Upper lobe of left lung (tissue), 6 donors: Measurements from ENCODE around the gene MSH3. TPM values are rescaled to one million over a fixed set of nuclear protein-coding genes. Genes with fewer than 3 reads are reported as not detected.

Source experiments
- ATAC-seq, 2 donors: fragments of 200-7000 bp; cut with Tn5 transposase; one replicate each; pipeline ENCODE4 v1.9.1; 2022; ENCODE audit warnings: mild to moderate bottlenecking in 2 of 2, moderate library complexity in 2 of 2; ENCODE audit not compliant: low FRiP score in 2 of 2
- DNase-seq, 2 donors: peaks; one replicate each; pipeline ENCODE4 v3.0.0-alpha.2; 2019 to 2020
- H3K27ac ChIP-seq, 4 donors: fragments of 200-600 bp; sonication (generic); one replicate each; pipeline ENCODE4 v1.5.1; 2016 to 2019
- H3K27me3 ChIP-seq, 4 donors: fragments of 200-600 bp; sonication (generic); one replicate each; pipeline ENCODE4 v1.5.1; 2017 to 2019
- H3K36me3 ChIP-seq, 4 donors: fragments of 200-600 bp; sonication (generic); one replicate each; pipeline ENCODE4 v1.5.1; 2016 to 2019
- H3K4me1 ChIP-seq, 4 donors: fragments of 200-600 bp; sonication (generic); one replicate each; pipeline ENCODE4 v1.5.1; 2018 to 2019
- H3K4me3 ChIP-seq, 4 donors: fragments of 200-600 bp; sonication (generic); one replicate each; pipeline ENCODE4 v1.5.1; 2017 to 2019; ENCODE audit warnings: mild to moderate bottlenecking in 2 of 4, moderate library complexity in 1 of 4
- H3K9me3 ChIP-seq, 4 donors: fragments of 200-600 bp; sonication (generic); one replicate each; pipeline ENCODE4 v1.5.1; 2018 to 2019
- EP300 ChIP-seq, 4 donors: sonication (generic); formaldehyde crosslinking; IDR thresholded peaks; one replicate each; pipeline ENCODE4 v1.5.1; 2017; ENCODE audit warnings: antibody characterized with exemption in 4 of 4, control low read depth in 2 of 4
- POLR2A ChIP-seq, 4 donors: fragments of 450-650 bp; IDR thresholded peaks; one replicate each; pipeline ENCODE4 v1.5.1; 2016 to 2017; ENCODE audit warnings: antibody characterized with exemption in 4 of 4, mild to moderate bottlenecking in 2 of 4
- POLR2AphosphoS5 ChIP-seq, 2 donors: sonication (generic); formaldehyde crosslinking; IDR thresholded peaks; one replicate each; pipeline ENCODE4 v1.5.1; 2017; ENCODE audit warnings: antibody characterized with exemption in 2 of 2
- WGBS, 2 donors: methylation state at CpG; one replicate each; pipeline ENCODE4 v1.1.5; 2017 to 2018; 5-methylcytosine and 5-hydroxymethylcytosine counted together
- total RNA-seq, 6 donors: library from RNA; depleted of rRNA in 4 of 6; stranded (reverse); fragments of >200 nt in 4 of 6; gene quantifications; one replicate each; pipeline versions ENCODE4 v1.1.0 to v1.2.1, GENCODE V29; 2016 to 2021
- TF ChIP-seq, protein P1 (sequence below), 6 experiments: fragments of 450-650 bp in 4 of 6; fragments of 200-600 bp in 2 of 6; sonication (generic) in 2 of 6; IDR thresholded peaks; one replicate each; pipeline ENCODE4 v1.5.1; 2016 to 2019; ENCODE audit warnings: antibody characterized with exemption in 6 of 6
- donor health status: DM: no; HTN: no; CAD: no; lungs with moderate emphysema.
- donor health status: DM: no; HTN: yes; CAD: no; lungs with severe emphysema.

MSH3 gene
- total RNA-seq, 6 donors from 2014 or later = 9.0 to 17.3 (median 12.5) TPM

DNA sequence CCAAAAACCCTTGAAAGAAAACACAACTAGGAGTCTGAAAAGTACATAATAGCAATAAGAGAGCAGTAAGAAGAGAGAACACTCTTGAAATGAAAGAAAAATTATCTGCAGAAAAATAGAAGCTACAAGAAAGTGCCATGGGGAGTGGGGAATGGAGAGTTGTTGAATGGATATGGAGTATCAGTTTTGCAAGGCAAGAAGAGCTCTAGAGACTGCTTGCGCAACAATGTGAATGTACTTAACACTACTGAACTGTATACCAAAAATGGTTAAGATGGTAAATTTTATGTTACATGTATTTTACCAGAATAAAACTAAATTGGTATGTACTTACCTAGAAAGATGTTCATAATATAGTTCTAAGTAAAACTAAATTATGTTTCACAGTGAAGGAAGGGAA lies 251.0 kb downstream of the MSH3 start:
- Histone ChIP-seq H3K36me3 (no peaks in the 10 kb centered on the region), H3K4me3 (no peak overlapping the region), H3K4me1 (peaks cover 0 to 4% (median 0%) of the 10 kb centered on the region in 4 donors), H3K27me3 (no peaks in the 10 kb centered on the region), H3K9me3 (peaks cover 0 to 16% (median 8%) of the 10 kb centered on the region in 4 donors), H3K27ac (no peak overlapping the region)
- ATAC-seq = no peak
- no peak for DNase-seq
- TF ChIP-seq, protein P1, sequence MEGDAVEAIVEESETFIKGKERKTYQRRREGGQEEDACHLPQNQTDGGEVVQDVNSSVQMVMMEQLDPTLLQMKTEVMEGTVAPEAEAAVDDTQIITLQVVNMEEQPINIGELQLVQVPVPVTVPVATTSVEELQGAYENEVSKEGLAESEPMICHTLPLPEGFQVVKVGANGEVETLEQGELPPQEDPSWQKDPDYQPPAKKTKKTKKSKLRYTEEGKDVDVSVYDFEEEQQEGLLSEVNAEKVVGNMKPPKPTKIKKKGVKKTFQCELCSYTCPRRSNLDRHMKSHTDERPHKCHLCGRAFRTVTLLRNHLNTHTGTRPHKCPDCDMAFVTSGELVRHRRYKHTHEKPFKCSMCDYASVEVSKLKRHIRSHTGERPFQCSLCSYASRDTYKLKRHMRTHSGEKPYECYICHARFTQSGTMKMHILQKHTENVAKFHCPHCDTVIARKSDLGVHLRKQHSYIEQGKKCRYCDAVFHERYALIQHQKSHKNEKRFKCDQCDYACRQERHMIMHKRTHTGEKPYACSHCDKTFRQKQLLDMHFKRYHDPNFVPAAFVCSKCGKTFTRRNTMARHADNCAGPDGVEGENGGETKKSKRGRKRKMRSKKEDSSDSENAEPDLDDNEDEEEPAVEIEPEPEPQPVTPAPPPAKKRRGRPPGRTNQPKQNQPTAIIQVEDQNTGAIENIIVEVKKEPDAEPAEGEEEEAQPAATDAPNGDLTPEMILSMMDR (IDR thresholded peaks at IDR 0.05) = no peak
- TF ChIP-seq EP300 (IDR thresholded peaks at IDR 0.05) (no peak), POLR2A (IDR thresholded peaks at IDR 0.05) (no peak), POLR2AphosphoS5 (IDR thresholded peaks at IDR 0.05) (no peak)
- 63 to 75% methylated on average over 1 of the region's 1 CpG for WGBS, 2 donors

DNA sequence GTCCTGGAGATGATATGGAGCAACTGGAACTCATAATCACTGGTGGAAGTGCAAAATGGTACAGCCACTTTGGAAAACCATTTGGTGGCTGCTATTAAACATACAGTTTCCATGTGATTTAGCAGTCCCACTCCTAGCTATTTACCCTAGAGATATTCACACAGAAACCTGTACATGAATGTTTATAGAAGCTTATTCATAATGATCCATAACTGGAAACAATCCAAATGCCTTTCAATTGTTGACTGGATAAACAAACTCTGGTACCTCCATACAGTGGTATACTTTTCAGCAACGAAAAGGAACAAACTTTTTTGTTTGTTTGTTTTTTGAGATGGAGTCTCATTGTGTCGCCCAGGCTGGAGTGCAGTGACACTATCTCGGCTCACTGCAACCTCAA lies 258.0 kb downstream of the MSH3 start:
- 75 to 86% methylated on average over 3 of the region's 3 CpGs for WGBS, 2 donors
- no peak overlapping the region for H3K4me3 ChIP-seq
- no peaks in the 10 kb centered on the region for H3K36me3 ChIP-seq
- H3K4me1 ChIP-seq = no peaks in the 10 kb centered on the region
- ATAC-seq (no peak), DNase-seq (no peak)
- no peak overlapping the region for H3K27ac ChIP-seq
- H3K27me3 ChIP-seq = no peaks in the 10 kb centered on the region
- no peaks in the 10 kb centered on the region for H3K9me3 ChIP-seq
- no peak for TF ChIP-seq EP300 (IDR thresholded peaks at IDR 0.05)
- TF ChIP-seq, protein P1 (IDR thresholded peaks at IDR 0.05) = no peak
- TF ChIP-seq POLR2AphosphoS5 (IDR thresholded peaks at IDR 0.05) = no peak
- no peak for TF ChIP-seq POLR2A (IDR thresholded peaks at IDR 0.05)

DNA sequence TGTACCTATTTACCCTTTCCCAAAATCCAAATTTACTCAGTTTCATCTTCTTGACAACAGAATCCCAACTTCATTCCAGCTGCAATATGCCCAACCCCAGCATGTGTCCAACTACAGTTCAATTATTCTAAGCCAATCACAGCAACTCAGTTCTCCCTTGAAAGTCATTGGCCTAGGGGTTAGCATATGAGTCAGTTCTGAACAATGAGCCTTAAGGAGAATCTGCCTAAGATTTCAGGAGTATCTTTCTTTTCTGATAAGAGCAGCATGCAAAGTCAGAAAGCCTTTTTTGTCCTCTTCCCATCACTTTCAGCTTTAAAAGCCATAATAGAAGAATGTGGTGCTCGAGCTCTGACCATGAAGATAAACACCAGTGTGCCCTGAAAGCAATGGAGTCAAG lies 261.3 kb downstream of the MSH3 start:
- 80 to 100% methylated on average over 1 of the region's 1 CpG for WGBS, 2 donors
- no peaks in the 10 kb centered on the region for H3K36me3 ChIP-seq
- DNase-seq = no peak
- H3K9me3 ChIP-seq = no peaks in the 10 kb centered on the region
- H3K27ac ChIP-seq = no peak overlapping the region
- no peaks in the 10 kb centered on the region for H3K27me3 ChIP-seq
- no peak for ATAC-seq
- no peak overlapping the region for H3K4me3 ChIP-seq
- no peak for TF ChIP-seq POLR2AphosphoS5 (IDR thresholded peaks at IDR 0.05)
- H3K4me1 ChIP-seq = no peaks in the 10 kb centered on the region

DNA sequence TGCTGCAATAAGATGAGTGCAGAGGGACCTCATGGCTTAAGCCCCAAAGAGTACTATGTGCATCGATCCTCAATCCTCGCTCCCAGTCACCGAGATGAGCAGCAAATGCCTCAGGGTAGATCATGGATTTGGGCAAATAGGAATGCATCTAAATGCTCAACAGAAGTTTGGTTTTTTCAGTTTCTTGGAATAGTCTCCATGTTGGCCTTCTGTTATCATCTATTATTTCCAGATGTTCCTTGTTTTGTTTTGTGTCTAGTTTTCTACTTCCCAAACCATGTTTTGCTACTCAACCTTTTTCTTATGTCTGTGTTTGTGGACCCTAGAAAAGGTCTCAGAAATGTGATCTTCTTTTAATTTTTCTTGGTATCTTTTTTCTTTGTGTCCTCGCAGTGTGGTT lies 262.2 kb downstream of the MSH3 start:
- ATAC-seq (no peak), DNase-seq (no peak)
- no peaks in the 10 kb centered on the region for H3K27me3 ChIP-seq
- 96 to 98% methylated on average over 4 of the region's 4 CpGs for WGBS, 2 donors
- no peak overlapping the region for H3K27ac ChIP-seq
- no peaks in the 10 kb centered on the region for H3K4me1 ChIP-seq
- H3K9me3 ChIP-seq = no peaks in the 10 kb centered on the region
- no peaks in the 10 kb centered on the region for H3K36me3 ChIP-seq
- no peak for TF ChIP-seq EP300 (IDR thresholded peaks at IDR 0.05)
- TF ChIP-seq POLR2AphosphoS5 (IDR thresholded peaks at IDR 0.05) = no peak
- TF ChIP-seq POLR2A (IDR thresholded peaks at IDR 0.05) = no peak
- TF ChIP-seq, protein P1 (IDR thresholded peaks at IDR 0.05) = no peak
- no peak overlapping the region for H3K4me3 ChIP-seq

DNA sequence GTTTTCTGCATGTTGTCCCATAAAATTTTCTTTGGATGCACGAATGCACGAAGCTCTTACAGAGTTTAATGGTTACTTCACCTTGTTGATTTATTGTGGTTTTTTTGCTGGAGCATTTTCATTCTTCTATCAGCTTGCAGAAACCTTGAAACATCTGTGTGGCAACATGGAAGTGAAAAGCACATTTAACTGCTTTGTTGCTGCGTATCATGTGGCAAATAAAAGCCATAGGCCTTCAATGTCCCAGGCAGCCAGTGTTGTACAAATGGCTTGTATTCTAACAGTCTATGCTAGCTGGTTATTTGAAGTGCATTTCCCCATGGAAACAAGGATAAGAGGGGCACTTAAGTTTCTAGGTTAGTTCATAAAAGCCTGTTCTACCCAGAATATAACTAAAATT lies 263.2 kb downstream of the MSH3 start:
- Histone ChIP-seq H3K27me3 (no peaks in the 10 kb centered on the region), H3K27ac (no peak overlapping the region), H3K4me1 (no peaks in the 10 kb centered on the region), H3K9me3 (no peaks in the 10 kb centered on the region), H3K4me3 (no peak overlapping the region), H3K36me3 (no peaks in the 10 kb centered on the region)
- ATAC-seq = no peak
- no peak for TF ChIP-seq EP300 (IDR thresholded peaks at IDR 0.05)
- TF ChIP-seq, protein P1 (IDR thresholded peaks at IDR 0.05) = no peak
- WGBS, 2 donors = 66 to 80% methylated on average over 3 of the region's 3 CpGs
- no peak for DNase-seq
